CD14-positive monocyte (primary cell): ENCODE data around the gene SKA1. TPM values are rescaled to one million over a fixed set of nuclear protein-coding genes. Genes with fewer than 3 reads are reported as not detected.

Experiments
- DNase-seq, 3 donors: peaks; one replicate each; pipeline ENCODE4 v3.0.0-alpha.2; 2011 to 2022
- H2AFZ ChIP-seq: 2 replicates; pipeline ENCODE4 v1.6.0; 2012; ENCODE audit warnings: mild to moderate bottlenecking, low read depth, low read length, inconsistent platforms; ENCODE audit not compliant: insufficient read depth, poor library complexity, severe bottlenecking
- H3K27ac ChIP-seq, 2 donors: 1 replicate in 1 of 2; 2 replicates in 1 of 2; pipeline ENCODE4 v1.5.1; 2012 to 2013; ENCODE audit warnings: low read length in 2 of 2, control low read depth in 1 of 2, inconsistent platforms in 1 of 2, low read depth in 1 of 2, mild to moderate bottlenecking in 1 of 2
- H3K27me3 ChIP-seq, 2 donors: one replicate each; pipeline versions ENCODE4 v1.6.0 to v1.6.1; 2011 to 2013; ENCODE audit warnings: low read length in 2 of 2; ENCODE audit not compliant: control insufficient read depth in 2 of 2, insufficient read depth in 2 of 2
- H3K36me3 ChIP-seq, 2 donors: replicated peaks in 1 of 2; 1 replicate in 1 of 2; 2 replicates in 1 of 2; pipeline versions ENCODE4 v1.5.1 to v1.6.1; 2012 to 2013; ENCODE audit warnings: low read length in 2 of 2, control low read depth in 1 of 2, inconsistent platforms in 1 of 2, mild to moderate bottlenecking in 1 of 2; ENCODE audit not compliant: insufficient read depth in 2 of 2, control insufficient read depth in 1 of 2
- H3K4me1 ChIP-seq, 2 donors: 1 replicate in 1 of 2; 2 replicates in 1 of 2; pipeline versions ENCODE4 v1.5.1 to v1.6.1; 2012 to 2013; ENCODE audit warnings: low read length in 2 of 2, control low read depth in 1 of 2, inconsistent platforms in 1 of 2, mild to moderate bottlenecking in 1 of 2, moderate library complexity in 1 of 2; ENCODE audit not compliant: insufficient read depth in 2 of 2, control insufficient read depth in 1 of 2
- H3K4me2 ChIP-seq: replicated peaks from 2 replicates; pipeline ENCODE3; 2012; ENCODE audit warnings: low read length, moderate library complexity, mild to moderate bottlenecking; ENCODE audit not compliant: poor library complexity, severe bottlenecking; ENCODE audit errors: extremely low read depth
- H3K4me3 ChIP-seq, 3 experiments: fragments of 200-600 bp in 1 of 3; sonication (generic) in 1 of 3; replicated peaks in 1 of 3; 1 replicate in 2 of 3; 2 replicates in 1 of 3; pipeline ENCODE4 v1.5.1; 2011 to 2013; ENCODE audit warnings: low read length in 3 of 3, mild to moderate bottlenecking in 3 of 3, control low read depth in 2 of 3, low read depth in 2 of 3, inconsistent platforms in 1 of 3, moderate library complexity in 1 of 3
- H3K79me2 ChIP-seq: 2 replicates; pipeline ENCODE4 v1.6.0; 2012; ENCODE audit warnings: mild to moderate bottlenecking, control low read depth, inconsistent platforms, low read length, moderate library complexity; ENCODE audit not compliant: insufficient read depth
- H3K9ac ChIP-seq: 2 replicates; pipeline ENCODE4 v1.6.0; 2017; ENCODE audit warnings: low read length, mild to moderate bottlenecking; ENCODE audit not compliant: insufficient read depth, poor library complexity, severe bottlenecking
- H3K9me3 ChIP-seq, 2 donors: replicated peaks in 1 of 2; 1 replicate in 1 of 2; 2 replicates in 1 of 2; pipeline versions ENCODE4 v1.5.1 to v1.6.1; 2012 to 2013; ENCODE audit warnings: low read length in 2 of 2, control low read depth in 1 of 2; ENCODE audit not compliant: control insufficient read depth in 1 of 2, insufficient read depth in 1 of 2
- H4K20me1 ChIP-seq: 2 replicates; pipeline ENCODE4 v1.6.0; 2012; ENCODE audit warnings: mild to moderate bottlenecking, low read length, control low read depth, moderate library complexity; ENCODE audit not compliant: insufficient read depth
- H3K27ac Mint-ChIP-seq, 7 donors: one replicate each; pipeline ENCODE4 v1.8.0; 2020; ENCODE audit warnings: mild to moderate bottlenecking in 7 of 7, mixed read lengths in 7 of 7, moderate library complexity in 6 of 7, inconsistent platforms in 2 of 7
- H3K27me3 Mint-ChIP-seq, 3 donors: one replicate each; pipeline ENCODE4 v1.8.0; 2021 to 2022; ENCODE audit warnings: low read depth in 3 of 3, mild to moderate bottlenecking in 3 of 3, mixed read lengths in 3 of 3, moderate library complexity in 3 of 3, inconsistent platforms in 1 of 3
- H3K36me3 Mint-ChIP-seq, 2 donors: one replicate each; pipeline ENCODE4 v1.8.0; 2020; ENCODE audit warnings: mixed read lengths in 2 of 2, inconsistent platforms in 1 of 2, mild to moderate bottlenecking in 1 of 2
- H3K4me1 Mint-ChIP-seq: one replicate; pipeline ENCODE4 v1.8.0; 2020; ENCODE audit warnings: mild to moderate bottlenecking, mixed read lengths
- H3K4me3 Mint-ChIP-seq, 2 donors: one replicate each; pipeline ENCODE4 v1.8.0; 2020; ENCODE audit warnings: mild to moderate bottlenecking in 2 of 2, mixed read lengths in 2 of 2, moderate library complexity in 1 of 2
- H3K9me3 Mint-ChIP-seq, 7 donors: one replicate each; pipeline ENCODE4 v1.8.0; 2020 to 2022; ENCODE audit warnings: mixed read lengths in 7 of 7, mild to moderate bottlenecking in 6 of 7, moderate library complexity in 6 of 7, inconsistent platforms in 2 of 7
- WGBS: methylation state at CpG from one replicate; pipeline ENCODE4 v1.1.5; 2013; ENCODE audit warnings: missing lambda C conversion rate; ENCODE audit not compliant: insufficient coverage; 5-methylcytosine and 5-hydroxymethylcytosine counted together
- intact Hi-C, 2 donors: fragments of 100-400 bp; cut with micrococcal nuclease; formaldehyde crosslinking; loops; one replicate each; pipeline versions ENCODE4 v1.15.0 to v1.15.1; 2023
- polyA plus RNA-seq, 3 donors: library from polyadenylated mRNA; depleted of rRNA in 1 of 3; unstranded in 2 of 3; stranded (reverse) in 1 of 3; fragments of 300-500 nt in 2 of 3; fragments of >200 nt in 1 of 3; fragmentation: Illumina TruSeq in 2 of 3; gene quantifications; 1 replicate in 2 of 3; 2 replicates in 1 of 3; pipeline ENCODE4 v1.2.3, GENCODE V29; 2012 to 2021
- TF ChIP-seq, protein P1 (sequence below): fragments of 200-600 bp; IDR thresholded peaks from one replicate; pipeline ENCODE4 v1.8.0; 2022; ENCODE audit warnings: antibody characterized with exemption, mild to moderate bottlenecking

The SKA1 gene
- polyA plus RNA-seq, 3 donors: 0.17 TPM; not detected in 2

- no peak overlapping the region for H2AFZ ChIP-seq
- DNase-seq: no peak
Observed at GRCh38 chr18:50377061-50377798, 2.4 kb downstream of the SKA1 start.

GRCh38 chr18:50388988-50389387 is 14.1 kb downstream of the SKA1 start:
- Histone ChIP-seq H3K4me1 (no peaks in the 10 kb centered on the region), H3K27ac (no peak overlapping the region), H2AFZ (no peak overlapping the region), H3K27me3 (no peaks in the 10 kb centered on the region), H3K36me3 (peaks cover 13 to 67% of the 10 kb centered on the region in 2 donors), H4K20me1 (no peaks in the 10 kb centered on the region), H3K4me2 (no peak overlapping the region), H3K9me3 (no peaks in the 10 kb centered on the region), H3K4me3 (no peak overlapping the region), H3K79me2 (no peaks in the 10 kb centered on the region), H3K9ac (no peak overlapping the region)
- Mint-ChIP-seq H3K9me3 (peaks cover 0 to 3% (median 0%) of the 10 kb centered on the region in 7 donors), H3K36me3 (peaks cover 47 to 68% of the 10 kb centered on the region in 2 donors), H3K27ac (peak overlapping the region in 1 of 7 donors; percentile 10), H3K4me1 (no peaks in the 10 kb centered on the region), H3K27me3 (no peaks in the 10 kb centered on the region), H3K4me3 (no peak overlapping the region)
- intact Hi-C loops: no loop called here
- no peak for DNase-seq
- WGBS: no CpG with 5 or more reads among the region's 2 CpGs
- TF ChIP-seq, protein P1, sequence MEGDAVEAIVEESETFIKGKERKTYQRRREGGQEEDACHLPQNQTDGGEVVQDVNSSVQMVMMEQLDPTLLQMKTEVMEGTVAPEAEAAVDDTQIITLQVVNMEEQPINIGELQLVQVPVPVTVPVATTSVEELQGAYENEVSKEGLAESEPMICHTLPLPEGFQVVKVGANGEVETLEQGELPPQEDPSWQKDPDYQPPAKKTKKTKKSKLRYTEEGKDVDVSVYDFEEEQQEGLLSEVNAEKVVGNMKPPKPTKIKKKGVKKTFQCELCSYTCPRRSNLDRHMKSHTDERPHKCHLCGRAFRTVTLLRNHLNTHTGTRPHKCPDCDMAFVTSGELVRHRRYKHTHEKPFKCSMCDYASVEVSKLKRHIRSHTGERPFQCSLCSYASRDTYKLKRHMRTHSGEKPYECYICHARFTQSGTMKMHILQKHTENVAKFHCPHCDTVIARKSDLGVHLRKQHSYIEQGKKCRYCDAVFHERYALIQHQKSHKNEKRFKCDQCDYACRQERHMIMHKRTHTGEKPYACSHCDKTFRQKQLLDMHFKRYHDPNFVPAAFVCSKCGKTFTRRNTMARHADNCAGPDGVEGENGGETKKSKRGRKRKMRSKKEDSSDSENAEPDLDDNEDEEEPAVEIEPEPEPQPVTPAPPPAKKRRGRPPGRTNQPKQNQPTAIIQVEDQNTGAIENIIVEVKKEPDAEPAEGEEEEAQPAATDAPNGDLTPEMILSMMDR: no peak

More at GRCh38 chr18:50377061-50377798, 2.4 kb downstream of the SKA1 start:
- H3K27ac ChIP-seq: no peak overlapping the region
- H3K27me3 Mint-ChIP-seq: no peaks in the 10 kb centered on the region
- intact Hi-C loops: loop anchor here (5.0 to 10.0 kb wide), 3 partner anchors 95 to 892 kb away; partner anchors contain the start of genes MBD1 (in 2 of the 2), C18orf32 (in 1 of the 2) and CFAP53 (in 1 of the 2)
- TF ChIP-seq, protein P1: no peak
- H3K36me3 ChIP-seq: peaks cover 7 to 44% of the 10 kb centered on the region in 2 donors
- H3K4me1 ChIP-seq: peaks cover 12 to 17% of the 10 kb centered on the region in 2 donors
- no peak overlapping the region for H3K27ac Mint-ChIP-seq
- no peak overlapping the region for H3K4me3 ChIP-seq
- peaks cover 12 to 19% of the 10 kb centered on the region in 2 donors for H3K36me3 Mint-ChIP-seq
- 100% methylated on average over 1 of the region's 5 CpGs for WGBS
- H4K20me1 ChIP-seq: no peaks in the 10 kb centered on the region
- H3K4me1 Mint-ChIP-seq: peaks cover 12% of the 10 kb centered on the region
- H3K9me3 Mint-ChIP-seq: peaks cover 2 to 9% (median 7%) of the 10 kb centered on the region in 7 donors
- H3K9ac ChIP-seq: no peak overlapping the region
- peaks cover 0 to 4% of the 10 kb centered on the region in 2 donors for H3K9me3 ChIP-seq
- no peak overlapping the region for H3K4me2 ChIP-seq
- no peaks in the 10 kb centered on the region for H3K27me3 ChIP-seq
- no peak overlapping the region for H3K4me3 Mint-ChIP-seq
- peaks cover 29% of the 10 kb centered on the region for H3K79me2 ChIP-seq
